Hepatocyte (in vitro differentiated cells): ENCODE results near the gene RELT. TPM values are rescaled to one million over a fixed set of nuclear protein-coding genes. Genes with fewer than 3 reads are reported as not detected.
"Not testable (repeated sequence)": the region's sequence is repeated elsewhere in the genome, so short reads cannot be mapped to it uniquely, and the experiment has no call there.

Experiments used
- DNase-seq: peaks from one replicate; pipeline ENCODE4 v3.0.0-alpha.2; 2016; ENCODE audit warnings: low spot score
- H2AFZ ChIP-seq: fragments of 200-600 bp; sonication (generic); 2 replicates; pipeline ENCODE4 v1.6.0; 2016; ENCODE audit warnings: antibody characterized with exemption, mild to moderate bottlenecking
- H3K27ac ChIP-seq: fragments of 200-600 bp; sonication (generic); 2 replicates; pipeline ENCODE4 v1.5.1; 2016; ENCODE audit warnings: mild to moderate bottlenecking
- H3K27me3 ChIP-seq: fragments of 200-600 bp; sonication (generic); 2 replicates; pipeline ENCODE4 v1.6.1; 2016
- H3K36me3 ChIP-seq: fragments of 200-600 bp; sonication (generic); replicated peaks from 2 replicates; pipeline ENCODE4 v1.5.1; 2016; ENCODE audit warnings: low read depth; ENCODE audit not compliant: insufficient read depth
- H3K4me1 ChIP-seq: fragments of 200-600 bp; sonication (generic); 2 replicates; pipeline ENCODE4 v1.5.1; 2016; ENCODE audit warnings: mild to moderate bottlenecking, moderate library complexity; ENCODE audit not compliant: insufficient read depth
- H3K4me2 ChIP-seq: fragments of 200-600 bp; sonication (generic); 2 replicates; pipeline ENCODE4 v1.6.0; 2016
- H3K4me3 ChIP-seq: fragments of 200-600 bp; sonication (generic); 2 replicates; pipeline ENCODE4 v1.5.1; 2016; ENCODE audit warnings: mild to moderate bottlenecking
- H3K79me2 ChIP-seq: fragments of 200-600 bp; sonication (generic); 2 replicates; pipeline ENCODE4 v1.6.0; 2017; ENCODE audit warnings: mild to moderate bottlenecking
- H3K9me2 ChIP-seq: fragments of 200-600 bp; sonication (generic); replicated peaks from 2 replicates; pipeline ENCODE4 v1.6.0; 2017; ENCODE audit warnings: mild to moderate bottlenecking; ENCODE audit not compliant: insufficient read depth
- H3K9me3 ChIP-seq: fragments of 200-600 bp; sonication (generic); 2 replicates; pipeline ENCODE4 v1.5.1; 2016; ENCODE audit warnings: low read depth, mild to moderate bottlenecking
- H4K20me1 ChIP-seq: fragments of 200-600 bp; sonication (generic); 2 replicates; pipeline ENCODE4 v1.6.0; 2016; ENCODE audit warnings: mild to moderate bottlenecking; ENCODE audit not compliant: insufficient read depth, poor library complexity, severe bottlenecking
- EZH2 ChIP-seq: fragments of 200-600 bp; sonication (generic); IDR thresholded peaks from 2 replicates; pipeline ENCODE4 v1.6.1; 2016; ENCODE audit warnings: antibody characterized with exemption, mild to moderate bottlenecking, borderline replicate concordance
- EZH2phosphoT487 ChIP-seq: fragments of 200-600 bp; sonication (generic); IDR thresholded peaks from one replicate; pipeline ENCODE4 v1.6.1; 2018; ENCODE audit warnings: antibody characterized with exemption, mild to moderate bottlenecking, low read depth, moderate library complexity; ENCODE audit not compliant: unreplicated experiment, severe bottlenecking
- WGBS: methylation state at CpG from one replicate; pipeline ENCODE4 v1.1.6; 2016; ENCODE audit warnings: low lambda C conversion rate; ENCODE audit errors: missing lambda C conversion rate; 5-methylcytosine and 5-hydroxymethylcytosine counted together
- polyA plus RNA-seq: library from polyadenylated mRNA; unstranded; fragments of >200 nt; fragmentation: Nextera tagmentation; extraction: Ambion mirVana; gene quantifications from 2 replicates; pipeline ENCODE4 v1.2.1, GENCODE V29; 2016
- total RNA-seq: library from RNA; depleted of rRNA; stranded (reverse); fragments of >200 nt; gene quantifications from 2 replicates; pipeline ENCODE4 v1.2.3, GENCODE V29; 2014
- TF ChIP-seq, protein P1 (sequence below): fragments of 200-600 bp; sonication (generic); IDR thresholded peaks from 2 replicates; pipeline ENCODE4 v1.5.1; 2016; ENCODE audit warnings: antibody characterized with exemption, mild to moderate bottlenecking; ENCODE audit not compliant: poor library complexity

The RELT gene
- total and polyA plus RNA-seq, 2 experiments from 2014 or later: 1.6 to 3.4 TPM

DNA sequence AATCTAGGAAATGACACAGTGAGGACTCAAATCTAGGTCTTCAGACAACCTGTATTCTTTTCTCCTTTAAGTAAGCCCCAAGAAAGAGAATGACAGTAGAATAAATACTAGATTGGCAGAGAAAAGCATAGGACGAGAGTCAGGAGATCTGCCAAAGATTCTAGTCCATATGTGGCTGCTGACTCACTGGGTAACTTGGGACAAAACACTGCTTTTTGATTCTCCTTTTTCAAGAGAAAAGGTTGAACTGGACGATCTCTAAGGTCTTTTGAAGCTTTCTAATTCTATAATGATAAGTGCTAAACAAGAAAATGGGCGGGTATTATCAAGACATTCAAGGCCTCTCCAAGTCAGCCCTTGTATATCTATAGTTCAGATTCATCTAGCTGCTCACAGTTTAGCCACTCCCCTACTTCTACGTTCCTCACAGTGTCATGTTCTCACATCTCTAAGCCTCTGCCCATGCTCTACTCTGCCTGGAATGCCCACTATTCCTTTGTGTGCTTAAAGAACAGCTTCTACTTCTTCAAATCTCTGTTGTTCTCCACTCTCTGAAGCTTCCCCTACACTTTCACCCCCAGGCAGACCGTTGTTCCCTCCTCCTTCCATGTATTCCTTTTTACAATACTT, 53.0 kb downstream of the RELT start:
- TF ChIP-seq EZH2: no peak
- TF ChIP-seq, protein P1, sequence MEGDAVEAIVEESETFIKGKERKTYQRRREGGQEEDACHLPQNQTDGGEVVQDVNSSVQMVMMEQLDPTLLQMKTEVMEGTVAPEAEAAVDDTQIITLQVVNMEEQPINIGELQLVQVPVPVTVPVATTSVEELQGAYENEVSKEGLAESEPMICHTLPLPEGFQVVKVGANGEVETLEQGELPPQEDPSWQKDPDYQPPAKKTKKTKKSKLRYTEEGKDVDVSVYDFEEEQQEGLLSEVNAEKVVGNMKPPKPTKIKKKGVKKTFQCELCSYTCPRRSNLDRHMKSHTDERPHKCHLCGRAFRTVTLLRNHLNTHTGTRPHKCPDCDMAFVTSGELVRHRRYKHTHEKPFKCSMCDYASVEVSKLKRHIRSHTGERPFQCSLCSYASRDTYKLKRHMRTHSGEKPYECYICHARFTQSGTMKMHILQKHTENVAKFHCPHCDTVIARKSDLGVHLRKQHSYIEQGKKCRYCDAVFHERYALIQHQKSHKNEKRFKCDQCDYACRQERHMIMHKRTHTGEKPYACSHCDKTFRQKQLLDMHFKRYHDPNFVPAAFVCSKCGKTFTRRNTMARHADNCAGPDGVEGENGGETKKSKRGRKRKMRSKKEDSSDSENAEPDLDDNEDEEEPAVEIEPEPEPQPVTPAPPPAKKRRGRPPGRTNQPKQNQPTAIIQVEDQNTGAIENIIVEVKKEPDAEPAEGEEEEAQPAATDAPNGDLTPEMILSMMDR: no peak
- no peak for TF ChIP-seq EZH2phosphoT487
- H3K4me1 ChIP-seq: no peaks in the 10 kb centered on the region
- no peak overlapping the region for H2AFZ ChIP-seq
- H3K36me3 ChIP-seq: no peaks in the 10 kb centered on the region
- no peak overlapping the region for H3K27ac ChIP-seq
- no peaks in the 10 kb centered on the region for H3K27me3 ChIP-seq
- WGBS: 82% methylated on average over 5 of the region's 5 CpGs
- H3K4me2 ChIP-seq: no peak overlapping the region
- no peaks in the 10 kb centered on the region for H3K9me2 ChIP-seq
- DNase-seq: no peak
- no peaks in the 10 kb centered on the region for H3K9me3 ChIP-seq
- no peaks in the 10 kb centered on the region for H3K79me2 ChIP-seq
- no peaks in the 10 kb centered on the region for H4K20me1 ChIP-seq
- H3K4me3 ChIP-seq: no peak overlapping the region

DNA sequence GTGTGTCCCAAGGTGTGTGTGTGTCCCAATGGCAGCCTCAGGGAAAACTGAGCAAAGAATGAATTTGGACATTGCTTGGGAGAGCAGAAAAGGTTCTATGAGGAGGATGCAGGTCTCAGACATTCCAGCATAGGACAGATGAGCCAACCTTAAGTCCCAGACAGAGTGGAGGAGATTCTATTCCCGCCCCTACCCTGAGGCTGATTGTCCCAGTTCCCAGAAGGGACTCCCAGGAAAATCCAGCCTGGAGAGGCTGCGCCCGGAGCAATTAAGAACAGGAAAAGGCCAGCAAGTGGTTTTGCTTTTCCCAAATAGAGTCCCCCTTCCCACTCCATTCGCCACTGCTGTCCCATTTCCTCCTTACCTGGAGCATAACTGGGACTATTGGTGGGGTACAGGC, 54.1 kb downstream of the RELT start:
- H3K4me1 ChIP-seq: no peaks in the 10 kb centered on the region
- TF ChIP-seq, protein P1: no peak
- TF ChIP-seq EZH2 (no peak), EZH2phosphoT487 (no peak)
- H3K36me3 ChIP-seq: no peaks in the 10 kb centered on the region
- H3K27ac ChIP-seq: no peak overlapping the region
- 100% methylated on average over 4 of the region's 4 CpGs for WGBS
- H3K9me3 ChIP-seq: no peaks in the 10 kb centered on the region
- no peak overlapping the region for H3K4me2 ChIP-seq
- no peaks in the 10 kb centered on the region for H4K20me1 ChIP-seq
- no peaks in the 10 kb centered on the region for H3K27me3 ChIP-seq
- H3K9me2 ChIP-seq: no peaks in the 10 kb centered on the region
- H3K4me3 ChIP-seq: no peak overlapping the region
- DNase-seq: no peak
- no peaks in the 10 kb centered on the region for H3K79me2 ChIP-seq
- no peak overlapping the region for H2AFZ ChIP-seq

DNA sequence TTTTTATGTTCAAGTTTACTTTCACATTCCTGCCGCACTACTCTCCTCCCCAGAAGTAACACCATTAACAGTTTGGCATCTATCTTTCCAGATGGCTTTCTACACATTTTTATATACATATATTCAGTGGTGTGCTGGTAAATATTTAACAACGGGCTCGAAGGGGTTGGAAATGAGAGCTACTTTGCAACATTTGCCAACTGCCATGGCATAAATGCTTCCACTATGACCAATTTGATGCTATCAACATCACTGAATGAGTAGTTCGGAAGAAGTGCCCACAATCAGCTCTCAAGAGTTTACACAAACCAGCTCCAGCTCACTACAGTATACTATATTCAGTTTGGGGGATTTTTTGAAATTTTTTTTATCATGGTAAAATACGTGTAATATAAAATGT, 55.2 kb downstream of the RELT start:
- no peaks in the 10 kb centered on the region for H3K27me3 ChIP-seq
- no peaks in the 10 kb centered on the region for H3K4me1 ChIP-seq
- WGBS: 88% methylated on average over 5 of the region's 5 CpGs
- H3K4me2 ChIP-seq: no peak overlapping the region
- no peak overlapping the region for H3K4me3 ChIP-seq
- no peaks in the 10 kb centered on the region for H3K9me3 ChIP-seq
- no peak overlapping the region for H2AFZ ChIP-seq
- TF ChIP-seq, protein P1: no peak
- TF ChIP-seq EZH2 (no peak), EZH2phosphoT487 (no peak)
- no peaks in the 10 kb centered on the region for H4K20me1 ChIP-seq
- H3K27ac ChIP-seq: no peak overlapping the region
- no peaks in the 10 kb centered on the region for H3K36me3 ChIP-seq
- no peak for DNase-seq
- H3K79me2 ChIP-seq: no peaks in the 10 kb centered on the region
- H3K9me2 ChIP-seq: no peaks in the 10 kb centered on the region

DNA sequence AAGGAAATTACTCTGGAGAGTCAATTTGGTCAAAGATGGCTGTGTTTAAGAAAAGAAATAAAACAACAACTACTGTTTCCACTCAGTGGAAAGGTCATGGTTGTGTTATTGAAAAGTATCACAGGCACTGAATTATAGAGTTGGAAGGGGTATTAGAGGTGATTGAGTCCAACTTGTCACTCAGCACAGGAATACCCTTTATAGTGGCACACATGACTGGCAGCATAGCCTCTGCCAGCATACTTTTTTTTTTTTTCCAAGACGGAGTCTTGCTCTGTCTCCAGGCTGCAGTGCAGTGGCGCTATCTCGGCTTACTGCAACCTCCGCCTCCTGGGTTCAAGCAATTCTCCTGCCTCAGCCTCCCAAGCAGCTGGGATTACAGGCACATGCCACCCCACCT, 60.7 kb downstream of the RELT start:
- WGBS: 94% methylated on average over 4 of the region's 4 CpGs
- not testable (repeated sequence) for DNase-seq, H4K20me1 ChIP-seq, H3K36me3 ChIP-seq, H3K9me2 ChIP-seq, H3K4me2 ChIP-seq, H2AFZ ChIP-seq, H3K4me3 ChIP-seq, H3K27ac ChIP-seq, H3K79me2 ChIP-seq, H3K27me3 ChIP-seq, H3K9me3 ChIP-seq
- peaks cover 14% of the 10 kb centered on the region for H3K4me1 ChIP-seq
